ENCODE data around the gene SERAC1.

GRCh38 chr6:158191761-158192160 lies 23.7 kb upstream of the SERAC1 start:
- TF ChIP-seq, protein P1, sequence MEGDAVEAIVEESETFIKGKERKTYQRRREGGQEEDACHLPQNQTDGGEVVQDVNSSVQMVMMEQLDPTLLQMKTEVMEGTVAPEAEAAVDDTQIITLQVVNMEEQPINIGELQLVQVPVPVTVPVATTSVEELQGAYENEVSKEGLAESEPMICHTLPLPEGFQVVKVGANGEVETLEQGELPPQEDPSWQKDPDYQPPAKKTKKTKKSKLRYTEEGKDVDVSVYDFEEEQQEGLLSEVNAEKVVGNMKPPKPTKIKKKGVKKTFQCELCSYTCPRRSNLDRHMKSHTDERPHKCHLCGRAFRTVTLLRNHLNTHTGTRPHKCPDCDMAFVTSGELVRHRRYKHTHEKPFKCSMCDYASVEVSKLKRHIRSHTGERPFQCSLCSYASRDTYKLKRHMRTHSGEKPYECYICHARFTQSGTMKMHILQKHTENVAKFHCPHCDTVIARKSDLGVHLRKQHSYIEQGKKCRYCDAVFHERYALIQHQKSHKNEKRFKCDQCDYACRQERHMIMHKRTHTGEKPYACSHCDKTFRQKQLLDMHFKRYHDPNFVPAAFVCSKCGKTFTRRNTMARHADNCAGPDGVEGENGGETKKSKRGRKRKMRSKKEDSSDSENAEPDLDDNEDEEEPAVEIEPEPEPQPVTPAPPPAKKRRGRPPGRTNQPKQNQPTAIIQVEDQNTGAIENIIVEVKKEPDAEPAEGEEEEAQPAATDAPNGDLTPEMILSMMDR (IDR thresholded peaks at IDR 0.05): no peak
- no peak for TF ChIP-seq POLR2AphosphoS5 (IDR thresholded peaks at IDR 0.05)

Data from gastroesophageal sphincter (tissue), 3 donors.